HG02938 (cell line): ENCODE results near the gene SYT11.
A peak's percentile ranks its signal among the peaks of the same experiment; 100 is the strongest.
"Not testable (repeated sequence)": the region's sequence is repeated elsewhere in the genome, so short reads cannot be mapped to it uniquely, and the experiment has no call there.

Source experiments
- ATAC-seq: cut with Tn5 transposase; IDR thresholded peaks from one replicate; pipeline ENCODE4 v1.9.1; 2021; ENCODE audit warnings: mild to moderate bottlenecking, moderate library complexity; ENCODE audit not compliant: unreplicated experiment

The SYT11 gene

GRCh38 chr1:155859234-155859829, at the start of gene SYT11:
Gene SYT11 (plus strand): TSS chr1:155859567. CDS start chr1:155859762, 195 bp downstream.
- peak; percentile 58 for ATAC-seq

- ATAC-seq: no peak
Observed at GRCh38 chr1:155812878-155813277, 46.5 kb upstream of the SYT11 start.

DNA sequence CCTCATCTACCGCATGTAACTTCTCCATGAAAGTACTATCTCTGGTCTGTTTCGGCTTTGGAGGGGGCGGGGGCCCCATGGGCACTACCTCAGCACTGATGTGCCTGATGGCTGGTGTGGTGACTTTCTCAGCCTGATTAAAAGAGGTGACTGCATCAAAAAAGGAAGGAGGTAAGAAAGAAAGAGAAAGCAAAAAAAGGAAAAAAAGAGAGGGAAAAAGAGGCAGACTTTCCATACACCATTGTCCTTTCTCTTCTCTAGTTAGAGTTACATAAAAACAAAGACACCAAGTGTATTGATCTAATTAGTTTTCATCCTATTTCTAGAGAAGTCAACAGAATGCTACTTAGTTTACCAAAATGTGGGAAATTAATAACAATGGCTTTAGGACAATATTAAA, 45.7 kb upstream of the SYT11 start:
- no peak for ATAC-seq

- ATAC-seq: no peak
Observed at GRCh38 chr1:155816351-155816750, 43.0 kb upstream of the SYT11 start.

- no peak for ATAC-seq
Observed at GRCh38 chr1:155827450-155827849, 31.9 kb upstream of the SYT11 start.

- ATAC-seq: no peak
Observed at GRCh38 chr1:155831279-155831976, 27.9 kb upstream of the SYT11 start.

DNA sequence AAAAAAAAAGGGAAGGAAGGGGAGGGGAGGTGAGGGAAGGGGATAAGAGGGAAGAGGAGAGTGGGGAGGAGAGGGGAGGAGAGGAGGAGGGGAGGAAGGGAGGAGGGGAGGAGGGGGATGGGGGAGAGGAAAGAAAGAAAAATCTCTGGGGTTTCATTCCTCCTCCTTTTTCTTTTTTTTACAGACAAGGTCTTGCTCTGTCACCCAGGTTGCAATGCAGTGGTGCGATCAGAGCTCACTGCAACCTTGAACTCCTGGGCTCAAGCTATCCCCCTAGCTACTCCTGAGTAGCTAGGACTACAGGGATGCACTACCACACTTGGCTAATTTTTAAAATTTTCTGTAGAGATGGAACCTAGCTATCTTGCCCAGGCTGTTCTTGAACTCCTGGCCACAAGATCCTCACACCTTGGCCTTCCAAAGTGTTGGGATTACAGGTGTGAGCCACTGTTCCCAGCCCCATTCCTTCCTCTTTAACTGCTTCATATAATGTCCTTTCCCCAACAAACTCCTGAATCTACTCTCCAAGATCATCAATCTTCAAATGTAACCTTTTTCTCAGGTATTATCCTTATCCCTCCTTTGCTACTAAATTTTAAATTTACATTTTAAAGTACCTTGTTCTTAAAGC, 25.6 kb upstream of the SYT11 start:
- no peak for ATAC-seq

DNA sequence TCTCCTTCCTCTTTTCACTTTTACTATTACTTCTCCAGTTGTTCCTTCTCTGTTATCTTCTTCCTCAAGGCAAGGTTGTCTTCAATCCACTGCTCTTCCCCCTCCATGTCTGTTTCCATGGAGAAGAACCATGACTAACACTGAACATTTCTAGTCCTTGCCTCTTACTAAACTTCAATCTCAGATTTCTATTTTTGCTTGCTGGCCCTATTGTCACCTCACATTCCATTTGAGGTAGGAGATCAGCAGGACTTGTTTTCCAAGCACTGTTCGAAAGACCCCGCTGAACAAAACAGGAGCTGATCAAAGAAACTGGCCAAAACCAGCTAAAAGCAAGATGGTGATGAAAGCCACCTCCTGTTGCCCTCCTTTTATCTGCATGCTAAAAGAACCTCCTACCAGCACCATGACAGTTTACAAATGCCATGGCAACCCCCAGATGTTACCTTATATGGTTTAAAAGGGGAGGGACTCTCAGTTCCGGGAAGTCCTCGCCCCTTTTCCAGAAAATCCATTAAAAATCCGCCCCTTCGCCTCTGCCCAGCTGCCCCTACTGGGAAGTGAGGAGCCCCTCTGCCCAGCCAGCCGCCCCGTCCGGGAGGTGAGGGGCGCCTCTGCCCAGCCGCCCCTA, 25.0 kb upstream of the SYT11 start:
- no peak for ATAC-seq

- not testable (repeated sequence) for ATAC-seq
Observed at GRCh38 chr1:155834927-155835399, 24.4 kb upstream of the SYT11 start.

DNA sequence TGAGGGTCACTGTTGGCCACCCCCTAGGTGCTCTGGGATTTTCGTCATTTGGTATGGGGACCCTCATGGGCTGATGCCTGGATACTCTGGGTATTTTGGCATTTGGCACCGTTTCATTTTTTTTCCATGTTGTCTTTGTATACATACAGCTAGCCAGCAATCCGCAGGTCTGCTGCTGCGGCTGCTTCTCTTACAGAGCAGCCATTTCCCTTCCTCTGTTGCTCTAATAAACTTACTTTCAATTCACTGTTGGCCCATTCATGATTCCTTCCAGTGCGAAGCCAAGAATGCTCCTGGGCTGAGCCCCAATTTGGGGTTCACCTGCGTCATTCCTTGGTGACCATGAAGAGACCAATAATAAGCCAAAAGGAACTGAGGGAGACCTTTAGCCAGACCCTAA, 23.8 kb upstream of the SYT11 start:
- no peak for ATAC-seq

DNA sequence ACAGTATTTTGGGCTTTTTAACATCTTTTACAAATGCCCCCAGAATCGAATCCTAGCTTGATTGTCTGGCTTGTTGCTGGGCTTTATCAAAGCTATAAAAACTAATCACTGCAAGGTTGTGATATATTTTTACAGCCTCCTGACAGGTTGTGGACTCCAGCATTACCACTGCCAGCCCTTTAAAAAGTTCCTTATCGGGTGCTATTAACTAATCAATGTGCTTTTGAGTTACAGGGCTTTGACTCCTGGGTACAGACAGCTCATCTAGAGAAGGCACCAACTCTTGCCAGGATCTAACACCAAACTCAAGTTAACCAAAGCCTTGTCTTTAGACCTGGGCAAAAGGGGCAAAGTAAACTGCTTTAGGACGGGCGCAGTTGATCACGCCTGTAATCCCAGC, 19.0 kb upstream of the SYT11 start:
- ATAC-seq: no peak

- no peak for ATAC-seq
Observed at GRCh38 chr1:155844860-155845421, 14.4 kb upstream of the SYT11 start.

GRCh38 chr1:155847823-155848529, 11.4 kb upstream of the SYT11 start:
- no peak for ATAC-seq

- no peak for ATAC-seq
Observed at GRCh38 chr1:155850345-155850744, 9.0 kb upstream of the SYT11 start.

- no peak for ATAC-seq
Observed at GRCh38 chr1:155856257-155856974, 3.0 kb upstream of the SYT11 start.

DNA sequence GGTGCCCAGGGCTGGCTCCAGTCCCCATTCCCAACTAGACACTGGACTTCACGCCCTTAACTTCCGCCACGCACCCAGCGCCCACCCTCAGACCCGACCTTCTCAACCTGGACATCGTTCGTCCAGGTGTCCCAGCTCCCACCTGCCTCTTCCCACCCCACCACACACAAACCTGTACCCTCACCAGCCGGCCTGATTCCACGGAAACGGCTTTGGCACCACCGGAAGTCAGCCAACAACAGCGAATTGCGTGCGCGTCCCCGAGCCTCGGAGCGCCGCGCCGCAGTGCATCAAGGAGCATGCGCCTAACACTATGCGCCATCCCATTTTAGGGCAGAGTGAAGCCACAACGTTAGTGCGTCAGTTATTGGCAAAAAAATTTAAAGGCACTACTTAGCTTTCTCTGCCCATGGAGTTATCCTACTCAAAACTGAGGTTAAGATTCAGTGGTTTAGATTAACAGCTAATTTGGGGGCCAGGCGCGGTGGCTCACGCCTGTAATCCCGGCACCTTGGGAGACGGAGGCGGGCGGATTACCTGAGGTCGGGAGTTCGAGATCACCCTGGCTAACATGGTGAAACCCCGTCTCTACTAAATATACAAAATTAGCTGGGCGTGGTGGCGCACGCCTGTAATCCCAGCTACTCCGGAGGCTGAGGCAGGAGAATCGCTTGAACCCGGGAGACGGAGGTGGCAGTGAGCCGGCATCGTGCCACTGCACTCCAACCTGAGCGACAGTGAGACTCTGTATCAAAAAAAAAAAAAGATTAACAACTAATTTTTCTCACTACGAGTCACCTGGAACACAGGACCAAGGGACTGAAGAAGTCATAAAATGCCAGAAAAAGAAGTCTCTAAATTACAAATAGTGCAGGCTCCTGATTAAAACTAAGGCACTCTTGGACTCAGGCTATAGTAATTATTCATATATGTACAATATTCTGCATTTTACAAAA, 2.1 kb upstream of the SYT11 start, which contains the start of gene GON4L:
Gene GON4L, minus strand, starts transcription at position 240 of the 956 bp plus-strand sequence. CDS start 3,434 bp downstream, outside the sequence.
- peak; percentile 51 for ATAC-seq

DNA sequence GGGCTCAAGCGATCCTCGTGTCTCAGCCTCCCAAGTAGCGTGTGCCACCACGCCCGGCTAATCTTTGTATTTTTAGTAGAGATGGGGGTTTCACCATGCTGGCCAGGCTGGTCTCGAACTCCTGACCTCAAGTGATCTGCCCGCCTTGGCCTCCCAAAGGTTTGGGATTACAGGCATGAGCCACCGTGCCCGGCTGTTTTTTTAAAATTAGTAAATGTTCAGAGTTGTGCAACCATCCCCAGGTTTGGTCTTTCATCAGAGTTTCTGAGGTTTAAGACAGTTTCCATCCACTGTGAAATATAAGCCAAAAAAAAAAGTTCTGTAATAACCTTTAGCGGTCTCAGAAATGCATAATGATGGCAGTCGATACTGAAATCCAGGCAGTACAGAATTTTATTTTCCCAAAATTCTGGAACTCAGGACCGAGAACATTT, 550 bp upstream of the SYT11 start:
- ATAC-seq: peak; percentile 6
